Cardiac muscle cell (in vitro differentiated cells and primary cell): ENCODE measurements around the gene DTX4. TPM values are rescaled to one million over a fixed set of nuclear protein-coding genes. Genes with fewer than 3 reads are reported as not detected.
A peak's percentile ranks its signal among the peaks of the same experiment; 100 is the strongest.

Source experiments
- DNase-seq, 2 donors: peaks; one replicate each; pipeline versions ENCODE4 v3.0.0 to v3.0.0-alpha.2; 2010 to 2017; ENCODE audit warnings: low read depth in 1 of 2, low spot score in 1 of 2
- H3K27ac ChIP-seq: fragments of 200-600 bp; sonication (generic); 2 replicates; pipeline ENCODE4 v1.5.1; 2016
- H3K27me3 ChIP-seq: fragments of 200-600 bp; sonication (generic); 2 replicates; pipeline ENCODE4 v1.6.0; 2016; ENCODE audit warnings: control low read depth
- H3K36me3 ChIP-seq: fragments of 200-600 bp; sonication (generic); 2 replicates; pipeline ENCODE4 v1.5.1; 2016; ENCODE audit warnings: control low read depth
- H3K4me1 ChIP-seq: fragments of 200-600 bp; sonication (generic); 2 replicates; pipeline ENCODE4 v1.8.1; 2017; ENCODE audit warnings: low read depth, mild to moderate bottlenecking, mixed run types
- H3K4me3 ChIP-seq: fragments of 200-600 bp; sonication (generic); 2 replicates; pipeline ENCODE4 v1.5.1; 2016; ENCODE audit warnings: mild to moderate bottlenecking
- H3K9me3 ChIP-seq: fragments of 200-600 bp; sonication (generic); 2 replicates; pipeline ENCODE4 v1.5.1; 2017; ENCODE audit warnings: low read depth, mild to moderate bottlenecking, control low read depth
- CTCF ChIP-seq: IDR thresholded peaks from 2 replicates; pipeline ENCODE4 v1.5.1; 2012; ENCODE audit warnings: low read depth, mild to moderate bottlenecking, low read length
- polyA plus RNA-seq: library from polyadenylated mRNA; unstranded; fragments of >200 nt; fragmentation: Nextera tagmentation; extraction: Ambion mirVana; gene quantifications from 2 replicates; pipeline ENCODE4 v1.2.1, GENCODE V29; 2016
- total RNA-seq: library from RNA; depleted of rRNA; stranded (reverse); fragments of >200 nt; gene quantifications from 2 replicates; pipeline ENCODE4 v1.2.3, GENCODE V29; 2016

The DTX4 gene
- total and polyA plus RNA-seq, 2 experiments from 2014 or later: 1.1 to 3.1 TPM

- Histone ChIP-seq H3K9me3 (no peaks in the 10 kb centered on the region), H3K4me3 (no peak overlapping the region), H3K4me1 (no peaks in the 10 kb centered on the region), H3K36me3 (no peaks in the 10 kb centered on the region), H3K27ac (no peak overlapping the region), H3K27me3 (no peaks in the 10 kb centered on the region)
- no peak for TF ChIP-seq CTCF
- no peak for DNase-seq
Observed at GRCh38 chr11:59214141-59214893, 42.4 kb downstream of the DTX4 start.

- no peak overlapping the region for H3K4me3 ChIP-seq
- peak in 1 of 2 donors; percentile 42 for DNase-seq
- no peak overlapping the region for H3K27ac ChIP-seq
- no peaks in the 10 kb centered on the region for H3K4me1 ChIP-seq
- H3K9me3 ChIP-seq: no peaks in the 10 kb centered on the region
- H3K36me3 ChIP-seq: no peaks in the 10 kb centered on the region
- TF ChIP-seq CTCF: no peak
- H3K27me3 ChIP-seq: no peaks in the 10 kb centered on the region
Observed at GRCh38 chr11:59216641-59217564, 45.0 kb downstream of the DTX4 start.

- H3K36me3 ChIP-seq: no peaks in the 10 kb centered on the region
- H3K27ac ChIP-seq: no peak overlapping the region
- H3K9me3 ChIP-seq: no peaks in the 10 kb centered on the region
- TF ChIP-seq CTCF: no peak
- no peaks in the 10 kb centered on the region for H3K4me1 ChIP-seq
- DNase-seq: no peak
- H3K4me3 ChIP-seq: no peak overlapping the region
- H3K27me3 ChIP-seq: no peaks in the 10 kb centered on the region
Observed at GRCh38 chr11:59218319-59218718, 46.4 kb downstream of the DTX4 start.

GRCh38 chr11:59218893-59219292 is 47.0 kb downstream of the DTX4 start:
- H3K36me3 ChIP-seq: no peaks in the 10 kb centered on the region

GRCh38 chr11:59219836-59220235 is 47.9 kb downstream of the DTX4 start:
- Histone ChIP-seq H3K27me3 (no peaks in the 10 kb centered on the region), H3K27ac (no peak overlapping the region), H3K4me1 (no peaks in the 10 kb centered on the region), H3K4me3 (no peak overlapping the region), H3K9me3 (no peaks in the 10 kb centered on the region), H3K36me3 (no peaks in the 10 kb centered on the region)
- no peak for TF ChIP-seq CTCF
- DNase-seq: no peak

More at GRCh38 chr11:59218893-59219292, 47.0 kb downstream of the DTX4 start:
- no peak for DNase-seq
- H3K9me3 ChIP-seq: no peaks in the 10 kb centered on the region
- H3K27me3 ChIP-seq: no peaks in the 10 kb centered on the region
- H3K4me1 ChIP-seq: no peaks in the 10 kb centered on the region
- H3K27ac ChIP-seq: no peak overlapping the region
- no peak overlapping the region for H3K4me3 ChIP-seq
- no peak for TF ChIP-seq CTCF
